ENCODE results near the gene DVL3. TPM values are rescaled to one million over a fixed set of nuclear protein-coding genes. Genes with fewer than 3 reads are reported as not detected.

The DVL3 gene
- total and polyA plus RNA-seq, 3 donors from 2014 or later = 53.7 to 86.8 (median 80.5) TPM

- 92 to 98% methylated on average over 3 of the region's 3 CpGs for WGBS, 2 donors
- intact Hi-C loops (cut with DNase I; ENCODE audit: low total_unique reads) = no loop called here
- DNase-seq = no peak
- no peaks in the 10 kb centered on the region for H3K9me3 ChIP-seq
- peaks cover 14% of the 10 kb centered on the region for H3K4me1 ChIP-seq
- no peak overlapping the region for H3K4me3 ChIP-seq
- TF ChIP-seq POLR2A (IDR thresholded peaks at IDR 0.05) (no peak), CTCF (IDR thresholded peaks at IDR 0.05) (no peak)
- H3K27ac ChIP-seq = no peak overlapping the region
- no peaks in the 10 kb centered on the region for H3K36me3 ChIP-seq (ENCODE audit: low read depth, missing control alignments)
- no peaks in the 10 kb centered on the region for H3K27me3 ChIP-seq
These were observed 10.4 kb downstream of the DVL3 start for GRCh38 chr3:184165543-184165942.

GRCh38 chr3:184166671-184167070 lies 11.5 kb downstream of the DVL3 start:
- no peak for DNase-seq
- Histone ChIP-seq H3K27me3 (no peaks in the 10 kb centered on the region), H3K36me3 (ENCODE audit: low read depth, missing control alignments) (no peaks in the 10 kb centered on the region), H3K9me3 (no peaks in the 10 kb centered on the region), H3K27ac (no peak overlapping the region), H3K4me3 (no peak overlapping the region), H3K4me1 (peaks cover 2% of the 10 kb centered on the region)
- TF ChIP-seq CTCF (IDR thresholded peaks at IDR 0.05) (no peak), POLR2A (IDR thresholded peaks at IDR 0.05) (no peak)
- WGBS, 2 donors = 93 to 100% methylated on average over 3 to 6 of the region's 6 CpGs
- intact Hi-C loops (cut with DNase I; ENCODE audit: low total_unique reads) = no loop called here

- intact Hi-C loops (cut with DNase I; ENCODE audit: low total_unique reads) = no loop called here
- no peaks in the 10 kb centered on the region for H3K36me3 ChIP-seq (ENCODE audit: low read depth, missing control alignments)
- no peaks in the 10 kb centered on the region for H3K4me1 ChIP-seq
- no peak overlapping the region for H3K4me3 ChIP-seq
- DNase-seq = no peak
- 90% methylated on average over 2 to 8 of the region's 8 CpGs for WGBS, 2 donors
- TF ChIP-seq POLR2A (IDR thresholded peaks at IDR 0.05) = no peak
- TF ChIP-seq CTCF (IDR thresholded peaks at IDR 0.05) = no peak
- H3K27ac ChIP-seq = no peak overlapping the region
- H3K27me3 ChIP-seq = no peaks in the 10 kb centered on the region
- H3K9me3 ChIP-seq = no peaks in the 10 kb centered on the region
These were observed 12.6 kb downstream of the DVL3 start for GRCh38 chr3:184167786-184168185.

- no peak overlapping the region for H3K4me3 ChIP-seq
- H3K36me3 ChIP-seq (ENCODE audit: low read depth, missing control alignments) = no peaks in the 10 kb centered on the region
- intact Hi-C loops (cut with DNase I; ENCODE audit: low total_unique reads) = no loop called here
These were observed 13.4 kb downstream of the DVL3 start for GRCh38 chr3:184168363-184169120.

More at GRCh38 chr3:184168363-184169120, 13.4 kb downstream of the DVL3 start:
- Histone ChIP-seq H3K4me1 (no peaks in the 10 kb centered on the region), H3K9me3 (no peaks in the 10 kb centered on the region), H3K27ac (no peak overlapping the region), H3K27me3 (no peaks in the 10 kb centered on the region)
- TF ChIP-seq POLR2A (IDR thresholded peaks at IDR 0.05) (no peak), CTCF (IDR thresholded peaks at IDR 0.05) (no peak)
- no peak for DNase-seq
- 57 to 64% methylated on average over 7 to 9 of the region's 9 CpGs for WGBS, 2 donors

Measured in testis (tissue), 3 donors.